Rectal smooth muscle tissue (tissue), 1 donor: ENCODE measurements around the gene SPATA31D3.
"Not testable (repeated sequence)": the region's sequence is repeated elsewhere in the genome, so short reads cannot be mapped to it uniquely, and the experiment has no call there.

Experiments
- H3K27ac ChIP-seq: one replicate; pipeline ENCODE4 v1.7.0; 2013; ENCODE audit warnings: low read depth, low read length, inconsistent platforms
- H3K27me3 ChIP-seq: one replicate; pipeline ENCODE4 v1.7.0; 2013; ENCODE audit warnings: low read length; ENCODE audit not compliant: control insufficient read depth, insufficient read depth
- H3K36me3 ChIP-seq: one replicate; pipeline ENCODE4 v1.7.0; 2013; ENCODE audit warnings: low read length; ENCODE audit not compliant: control insufficient read depth, insufficient read depth
- H3K4me1 ChIP-seq: one replicate; pipeline ENCODE4 v1.7.0; 2013; ENCODE audit warnings: low read length; ENCODE audit not compliant: control insufficient read depth, insufficient read depth
- H3K4me3 ChIP-seq: one replicate; pipeline ENCODE4 v1.7.0; 2013; ENCODE audit warnings: low read length
- H3K9ac ChIP-seq: one replicate; pipeline ENCODE4 v1.7.0; 2013; ENCODE audit warnings: low read length

The SPATA31D3 gene

DNA sequence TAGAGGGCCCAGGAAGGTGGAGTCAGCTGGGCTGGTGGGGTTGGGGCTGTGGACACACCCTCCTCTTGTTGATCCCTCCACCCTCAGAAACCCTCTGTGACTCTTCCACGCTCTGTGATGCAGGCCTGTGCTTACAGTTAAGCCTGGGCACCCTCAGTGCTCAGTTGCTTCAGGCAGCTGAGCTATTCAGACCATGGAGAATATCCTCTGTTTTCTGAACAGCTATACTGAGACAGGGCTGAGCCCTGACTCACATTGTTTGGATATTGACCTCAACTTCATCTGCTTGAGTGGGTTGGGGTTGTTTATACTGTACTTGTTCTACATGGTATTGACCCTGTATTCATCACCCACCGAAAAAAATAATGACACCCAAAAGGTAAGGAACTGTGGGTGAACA lies at the start of gene SPATA31D3:
TSS of gene SPATA31D3 (plus strand) at position 108 of the 400 bp plus-strand sequence. CDS start at position 194, 86 bp downstream.
- not testable (repeated sequence) for H3K4me3 ChIP-seq, H3K9ac ChIP-seq, H3K4me1 ChIP-seq, H3K36me3 ChIP-seq, H3K27ac ChIP-seq, H3K27me3 ChIP-seq

DNA sequence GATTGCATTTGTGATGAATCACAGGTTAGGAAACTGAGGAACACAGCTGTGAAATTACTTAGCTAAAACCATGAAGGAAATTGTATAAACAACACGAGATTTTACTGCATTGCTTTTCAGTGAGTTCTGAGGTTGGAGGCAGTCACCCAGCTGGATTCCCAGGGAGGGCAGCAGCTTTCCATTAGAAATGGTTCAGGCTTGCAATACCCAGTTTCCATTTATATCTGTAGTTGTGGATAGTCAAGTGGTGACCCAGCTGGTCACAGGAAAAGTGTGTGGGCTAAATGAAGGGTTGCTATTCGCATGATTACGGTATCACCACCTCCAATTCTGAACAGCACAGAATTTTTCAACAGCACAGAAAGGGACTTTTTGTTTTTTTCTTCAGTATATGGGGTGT lies 49.4 kb upstream of the SPATA31D3 start:
- Histone ChIP-seq H3K4me3 (no peak overlapping the region), H3K9ac (no peak overlapping the region), H3K4me1 (no peaks in the 10 kb centered on the region), H3K36me3 (no peaks in the 10 kb centered on the region), H3K27ac (no peak overlapping the region), H3K27me3 (no peaks in the 10 kb centered on the region)

DNA sequence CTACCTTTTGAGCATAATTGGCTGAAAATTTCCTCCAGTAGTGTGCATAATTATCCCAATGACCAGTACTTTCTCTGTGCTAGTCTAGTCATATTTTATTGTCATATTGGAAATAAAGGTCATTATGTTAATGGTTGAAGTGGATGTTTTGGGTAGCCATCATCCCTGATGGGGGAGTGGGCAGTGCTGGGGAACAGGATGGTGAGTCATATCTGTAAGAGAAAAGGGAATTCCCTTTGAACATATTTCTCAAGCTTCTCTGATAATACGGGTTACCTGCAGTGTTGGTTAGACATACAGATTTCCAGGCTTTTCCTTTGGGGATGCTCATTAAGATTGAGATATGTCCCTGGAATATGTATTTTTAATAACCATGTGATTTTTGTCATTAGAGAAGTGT lies 48.4 kb upstream of the SPATA31D3 start:
- no peaks in the 10 kb centered on the region for H3K36me3 ChIP-seq

DNA sequence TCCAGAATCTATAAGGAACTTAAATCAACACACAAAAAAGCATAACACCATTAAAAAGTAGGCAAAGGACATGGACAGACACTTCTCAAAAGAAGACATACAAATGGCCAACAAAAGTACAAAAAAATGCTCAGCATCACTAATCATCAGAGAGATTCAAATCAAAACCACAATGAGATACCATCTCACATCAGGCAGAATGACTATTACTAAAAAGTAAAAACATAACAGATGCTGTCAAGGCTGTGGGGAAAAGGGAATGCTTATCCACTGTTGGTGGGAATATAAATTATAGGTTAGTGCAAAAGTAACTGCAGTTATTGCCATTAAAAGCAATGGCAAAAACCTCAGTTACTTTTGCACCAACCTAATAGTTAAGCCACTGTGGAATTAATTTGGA lies 47.2 kb upstream of the SPATA31D3 start:
- no peaks in the 10 kb centered on the region for H3K27me3 ChIP-seq
- no peak overlapping the region for H3K4me3 ChIP-seq
- no peak overlapping the region for H3K9ac ChIP-seq
- no peaks in the 10 kb centered on the region for H3K4me1 ChIP-seq
- no peak overlapping the region for H3K27ac ChIP-seq
- no peaks in the 10 kb centered on the region for H3K36me3 ChIP-seq

More for the DNA sequence above, 48.4 kb upstream of the SPATA31D3 start:
- Histone ChIP-seq H3K9ac (no peak overlapping the region), H3K27ac (no peak overlapping the region), H3K4me1 (no peaks in the 10 kb centered on the region), H3K27me3 (no peaks in the 10 kb centered on the region), H3K4me3 (no peak overlapping the region)

DNA sequence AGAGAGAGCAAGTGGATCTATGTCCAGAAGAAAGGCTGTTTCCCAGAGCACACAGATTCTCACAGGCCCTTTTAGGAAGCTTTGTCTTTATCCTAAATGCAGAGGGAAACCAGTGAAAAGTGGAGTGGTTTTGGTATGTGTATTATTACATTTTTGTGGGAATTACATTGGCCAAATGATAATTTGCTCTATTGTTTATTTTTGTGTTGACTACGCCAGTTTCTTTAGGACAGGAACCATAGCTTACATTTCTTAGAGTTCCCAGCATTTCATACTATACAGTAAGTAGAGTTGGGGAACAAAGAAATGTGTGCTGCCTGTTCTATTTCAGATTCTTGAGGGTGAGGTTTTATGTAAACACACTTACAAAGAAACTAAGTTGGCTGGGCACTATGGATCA lies 44.4 kb upstream of the SPATA31D3 start:
- peak overlapping the region; percentile 37 for H3K27ac ChIP-seq
- no peaks in the 10 kb centered on the region for H3K36me3 ChIP-seq
- H3K4me1 ChIP-seq: no peaks in the 10 kb centered on the region
- H3K9ac ChIP-seq: no peak overlapping the region
- H3K4me3 ChIP-seq: no peak overlapping the region
- no peaks in the 10 kb centered on the region for H3K27me3 ChIP-seq

DNA sequence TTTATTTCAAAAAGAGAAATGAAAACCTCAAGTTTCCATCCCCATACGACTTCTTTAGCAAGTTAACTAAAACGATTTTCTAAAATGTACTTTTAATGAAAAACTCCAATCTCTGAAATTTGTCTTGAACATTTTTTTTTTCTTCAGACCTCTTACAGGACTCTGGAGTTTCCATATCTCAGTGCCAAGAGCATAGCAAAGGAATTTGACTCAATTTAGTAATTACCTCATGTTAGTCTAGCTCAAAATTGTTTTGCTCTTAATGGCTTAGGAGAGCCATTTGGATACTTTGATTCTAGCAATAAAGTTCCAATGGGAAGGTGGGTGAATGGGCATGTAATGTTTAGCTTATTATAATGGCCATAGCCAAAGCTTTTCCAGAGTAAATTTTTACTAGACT lies 41.1 kb upstream of the SPATA31D3 start:
- H3K27me3 ChIP-seq: no peaks in the 10 kb centered on the region
- no peaks in the 10 kb centered on the region for H3K36me3 ChIP-seq
- no peak overlapping the region for H3K4me3 ChIP-seq
- no peaks in the 10 kb centered on the region for H3K4me1 ChIP-seq
- no peak overlapping the region for H3K27ac ChIP-seq
- H3K9ac ChIP-seq: no peak overlapping the region

DNA sequence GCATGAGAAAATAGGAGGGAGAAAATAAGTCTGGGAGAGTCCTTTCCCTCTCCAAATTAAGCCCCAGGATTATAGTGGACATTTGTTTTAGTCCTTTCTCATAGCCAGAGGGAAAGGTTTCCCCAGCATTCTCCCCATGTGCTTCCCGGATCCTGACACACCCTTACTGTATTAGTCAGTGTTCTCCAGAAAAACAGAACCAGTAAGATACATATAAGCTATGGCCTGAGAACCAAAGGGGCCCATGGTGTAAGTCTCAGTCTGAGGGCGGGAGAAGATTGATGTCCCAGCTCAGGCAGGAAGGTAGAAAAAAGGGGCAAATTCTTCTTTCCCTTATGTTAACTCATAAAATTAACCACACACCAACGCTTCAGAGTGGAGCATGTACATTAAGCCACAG lies 40.7 kb upstream of the SPATA31D3 start:
- Histone ChIP-seq H3K4me1 (no peaks in the 10 kb centered on the region), H3K27ac (no peak overlapping the region), H3K4me3 (no peak overlapping the region), H3K9ac (no peak overlapping the region), H3K27me3 (no peaks in the 10 kb centered on the region), H3K36me3 (no peaks in the 10 kb centered on the region)

DNA sequence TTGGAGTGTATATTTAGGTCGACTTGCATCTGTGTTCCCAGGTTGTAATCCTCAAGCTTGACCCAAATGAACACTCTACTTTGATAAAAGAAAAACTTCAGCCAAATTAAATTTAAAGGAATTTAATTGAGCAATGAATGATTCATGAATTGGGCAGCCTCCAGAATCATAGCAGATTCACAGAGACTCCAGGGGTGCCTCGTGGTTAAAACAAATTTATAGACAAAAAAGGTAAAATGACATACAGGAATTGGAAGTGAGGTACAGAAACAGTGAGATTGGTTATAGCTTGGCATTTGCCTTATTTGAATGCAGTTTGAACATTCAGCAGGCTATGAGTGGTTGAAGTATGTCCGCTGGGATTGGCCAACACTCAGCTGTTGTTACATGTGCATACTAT lies 36.6 kb upstream of the SPATA31D3 start:
- Histone ChIP-seq H3K4me3 (no peak overlapping the region), H3K9ac (no peak overlapping the region), H3K27ac (no peak overlapping the region), H3K4me1 (no peaks in the 10 kb centered on the region), H3K36me3 (no peaks in the 10 kb centered on the region), H3K27me3 (no peaks in the 10 kb centered on the region)

DNA sequence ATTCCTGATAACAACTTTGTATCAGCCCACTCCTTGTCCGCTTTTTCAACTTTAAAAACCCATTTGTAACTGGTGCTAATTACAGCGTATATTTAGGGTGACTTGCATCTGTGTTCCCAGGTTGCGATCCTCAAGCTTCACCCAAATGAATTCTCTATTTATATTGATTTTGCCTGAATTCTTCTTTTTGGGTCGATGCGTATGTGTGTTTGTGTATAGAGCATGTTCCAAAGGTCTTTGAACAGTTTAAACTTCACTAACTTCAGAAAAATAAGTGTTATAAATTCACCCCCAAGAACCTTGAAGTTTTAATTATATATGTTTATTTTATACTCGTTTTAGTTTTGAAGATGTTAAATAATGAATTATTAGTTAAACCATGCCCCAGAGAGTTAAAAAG lies 31.2 kb upstream of the SPATA31D3 start:
- no peak overlapping the region for H3K27ac ChIP-seq
- H3K9ac ChIP-seq: no peak overlapping the region
- H3K4me1 ChIP-seq: no peaks in the 10 kb centered on the region
- no peaks in the 10 kb centered on the region for H3K36me3 ChIP-seq
- no peaks in the 10 kb centered on the region for H3K27me3 ChIP-seq
- no peak overlapping the region for H3K4me3 ChIP-seq

DNA sequence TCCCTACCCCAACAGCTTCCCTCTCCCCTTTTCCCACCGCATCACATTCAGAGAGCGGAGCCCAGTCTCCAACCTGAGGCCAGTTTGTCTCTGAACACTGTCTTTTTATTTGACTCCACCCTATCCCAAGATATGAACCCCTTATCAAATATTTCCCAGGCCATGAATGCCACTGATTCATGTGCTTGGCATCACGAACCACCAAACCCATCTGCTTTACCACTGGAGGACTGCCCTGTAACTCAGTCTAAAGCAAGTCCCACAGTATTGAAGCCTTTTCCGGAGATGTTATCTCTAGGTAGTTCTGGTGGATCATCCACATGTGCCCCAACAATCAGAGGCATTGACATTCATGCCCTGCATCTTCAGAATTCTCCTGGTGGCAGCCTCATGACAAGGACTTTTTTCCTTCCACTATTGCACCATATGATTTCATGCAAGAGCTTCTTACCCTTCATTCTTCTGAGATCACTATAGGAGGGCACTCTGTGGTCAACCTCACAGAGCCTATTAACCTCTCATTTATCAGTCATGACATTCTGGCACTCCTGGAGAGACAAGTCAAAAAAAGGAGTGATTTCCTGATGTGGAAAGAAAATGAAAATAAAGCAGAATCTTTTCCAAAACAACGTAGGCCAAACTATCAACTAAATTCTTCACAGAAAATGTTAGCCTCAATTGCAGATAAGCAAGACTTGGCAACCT lies 27.3 kb upstream of the SPATA31D3 start:
- no peak overlapping the region for H3K9ac ChIP-seq
- no peak overlapping the region for H3K4me3 ChIP-seq
- no peaks in the 10 kb centered on the region for H3K27me3 ChIP-seq
- no peaks in the 10 kb centered on the region for H3K4me1 ChIP-seq
- no peaks in the 10 kb centered on the region for H3K36me3 ChIP-seq
- H3K27ac ChIP-seq: no peak overlapping the region

DNA sequence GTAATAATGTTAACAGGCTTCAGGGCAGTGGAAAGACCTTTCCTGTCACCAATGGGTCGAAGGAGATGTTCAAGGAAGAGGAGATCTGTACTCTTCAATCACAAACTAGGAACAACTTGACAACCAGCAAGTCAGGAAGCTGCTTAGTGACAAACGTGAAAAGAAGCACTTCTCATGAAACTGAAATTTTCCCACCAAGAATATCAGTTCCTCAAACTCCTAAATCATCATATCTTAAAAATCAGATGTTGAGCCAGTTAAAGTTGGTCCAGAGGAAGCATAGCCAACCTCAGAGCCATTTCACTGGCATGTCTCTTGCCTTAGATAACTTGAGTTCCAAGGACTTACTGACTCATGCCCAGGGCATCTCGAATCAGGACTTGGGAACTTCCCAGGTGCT lies 24.8 kb upstream of the SPATA31D3 start:
- not testable (repeated sequence) for H3K27ac ChIP-seq, H3K4me1 ChIP-seq, H3K36me3 ChIP-seq, H3K4me3 ChIP-seq, H3K9ac ChIP-seq, H3K27me3 ChIP-seq

DNA sequence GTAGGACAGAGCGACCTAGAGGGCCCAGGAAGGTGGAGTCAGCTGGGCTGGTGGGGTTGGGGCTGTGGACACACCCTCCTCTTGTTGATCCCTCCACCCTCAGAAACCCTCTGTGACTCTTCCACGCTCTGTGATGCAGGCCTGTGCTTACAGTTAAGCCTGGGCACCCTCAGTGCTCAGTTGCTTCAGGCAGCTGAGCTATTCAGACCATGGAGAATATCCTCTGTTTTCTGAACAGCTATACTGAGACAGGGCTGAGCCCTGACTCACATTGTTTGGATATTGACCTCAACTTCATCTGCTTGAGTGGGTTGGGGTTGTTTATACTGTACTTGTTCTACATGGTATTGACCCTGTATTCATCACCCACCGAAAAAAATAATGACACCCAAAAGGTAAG lies 15.0 kb upstream of the SPATA31D3 start, which contains the start of gene SPATA31D4:
TSS of gene SPATA31D4 (plus strand) at position 124 of the 400 bp plus-strand sequence. CDS start at position 210, 86 bp downstream.
- not testable (repeated sequence) for H3K27me3 ChIP-seq, H3K4me1 ChIP-seq, H3K4me3 ChIP-seq, H3K27ac ChIP-seq, H3K9ac ChIP-seq, H3K36me3 ChIP-seq

DNA sequence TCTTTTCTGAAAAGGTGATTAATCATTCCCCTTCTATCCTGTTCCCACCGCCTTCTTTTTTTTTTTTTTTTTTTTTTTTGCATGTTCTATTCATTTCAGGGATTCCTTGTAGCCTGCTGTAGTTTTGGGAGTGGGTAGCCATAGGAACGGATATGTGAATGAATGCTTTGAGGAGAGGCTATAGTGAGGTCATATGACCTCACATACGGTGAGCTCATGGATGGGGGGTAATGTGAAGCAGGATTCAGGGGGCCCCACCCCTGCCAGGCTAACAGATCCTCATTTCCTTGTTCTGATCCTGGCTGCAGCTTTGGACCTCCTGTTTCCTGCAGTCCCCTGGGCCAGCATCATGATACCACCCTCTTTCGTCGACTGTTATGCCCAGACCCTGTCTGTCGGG lies 13.2 kb upstream of the SPATA31D3 start:
- not testable (repeated sequence) for H3K4me1 ChIP-seq

More for the DNA sequence above, 13.2 kb upstream of the SPATA31D3 start:
- not testable (repeated sequence) for H3K4me3 ChIP-seq, H3K27me3 ChIP-seq, H3K9ac ChIP-seq, H3K27ac ChIP-seq, H3K36me3 ChIP-seq
